Measurements from ENCODE around the gene CEP68.

The CEP68 gene

GRCh38 chr2:65071499-65072180, 15.4 kb downstream of the CEP68 start:
- Histone ChIP-seq H3K9me3 (ENCODE audit: insufficient read depth, low read length) (no peaks in the 10 kb centered on the region), H3K27me3 (ENCODE audit: low read length) (no peaks in the 10 kb centered on the region), H3K4me3 (ENCODE audit: insufficient read depth, low read length, poor library complexity, severe bottlenecking) (no peak overlapping the region), H3F3A (ENCODE audit: insufficient read depth) (0 out of 2 replicates have a peak, but pooled peaks cover 4% of the 10 kb centered on the region), H3K36me3 (ENCODE audit: low read length) (no peaks in the 10 kb centered on the region), H3K9ac (ENCODE audit: low read length) (no peak overlapping the region), H3K27ac (ENCODE audit: low read depth, low read length) (no peak overlapping the region), H3K79me2 (ENCODE audit: insufficient read depth, low read length) (no peaks in the 10 kb centered on the region), H2AFZ (ENCODE audit: low read depth, low read length, severe bottlenecking) (no peak overlapping the region), H4K20me1 (ENCODE audit: low read depth, low read length) (no peaks in the 10 kb centered on the region), H3K9me2 (replicated peaks; ENCODE audit: insufficient read depth, low read length) (no peaks in the 10 kb centered on the region), H3K4me2 (ENCODE audit: low read depth, low read length, poor library complexity, severe bottlenecking) (no peak overlapping the region)
- TF ChIP-seq CTCF (IDR thresholded peaks at IDR 0.05; ENCODE audit: insufficient read depth, low read length, poor library complexity, severe bottlenecking) = peak; percentile 26
- TF ChIP-seq EZH2phosphoT487 (conservative IDR thresholded peaks at IDR 0.05; ENCODE audit: low read length) = no peak

- no peak for TF ChIP-seq CTCF (IDR thresholded peaks at IDR 0.05; ENCODE audit: insufficient read depth, low read length, poor library complexity, severe bottlenecking)
- no peak for TF ChIP-seq EZH2phosphoT487 (conservative IDR thresholded peaks at IDR 0.05; ENCODE audit: low read length)
- H3K36me3 ChIP-seq (ENCODE audit: low read length) = no peaks in the 10 kb centered on the region
- H3K4me2 ChIP-seq (ENCODE audit: low read depth, low read length, poor library complexity, severe bottlenecking) = no peak overlapping the region
- no peak overlapping the region for H3K4me3 ChIP-seq (ENCODE audit: insufficient read depth, low read length, poor library complexity, severe bottlenecking)
- no peaks in the 10 kb centered on the region for H3K9me2 ChIP-seq (replicated peaks; ENCODE audit: insufficient read depth, low read length)
- H3F3A ChIP-seq (ENCODE audit: insufficient read depth) = 0 out of 2 replicates have a peak, but pooled peaks cover 4% of the 10 kb centered on the region
- no peak overlapping the region for H3K27ac ChIP-seq (ENCODE audit: low read depth, low read length)
- no peak overlapping the region for H3K9ac ChIP-seq (ENCODE audit: low read length)
- no peaks in the 10 kb centered on the region for H4K20me1 ChIP-seq (ENCODE audit: low read depth, low read length)
- H3K9me3 ChIP-seq (ENCODE audit: insufficient read depth, low read length) = no peaks in the 10 kb centered on the region
- H3K79me2 ChIP-seq (ENCODE audit: insufficient read depth, low read length) = no peaks in the 10 kb centered on the region
- H2AFZ ChIP-seq (ENCODE audit: low read depth, low read length, severe bottlenecking) = no peak overlapping the region
- no peaks in the 10 kb centered on the region for H3K27me3 ChIP-seq (ENCODE audit: low read length)
These were observed 16.2 kb downstream of the CEP68 start for GRCh38 chr2:65072181-65072970.

GRCh38 chr2:65073879-65074565, 17.8 kb downstream of the CEP68 start:
- no peak for TF ChIP-seq CTCF (IDR thresholded peaks at IDR 0.05; ENCODE audit: insufficient read depth, low read length, poor library complexity, severe bottlenecking)
- no peak for TF ChIP-seq EZH2phosphoT487 (conservative IDR thresholded peaks at IDR 0.05; ENCODE audit: low read length)
- no peaks in the 10 kb centered on the region for H3K9me2 ChIP-seq (replicated peaks; ENCODE audit: insufficient read depth, low read length)
- H3K27me3 ChIP-seq (ENCODE audit: low read length) = no peaks in the 10 kb centered on the region
- no peak overlapping the region for H3K4me2 ChIP-seq (ENCODE audit: low read depth, low read length, poor library complexity, severe bottlenecking)
- no peak overlapping the region for H3K4me3 ChIP-seq (ENCODE audit: insufficient read depth, low read length, poor library complexity, severe bottlenecking)
- H4K20me1 ChIP-seq (ENCODE audit: low read depth, low read length) = no peaks in the 10 kb centered on the region
- H3K9ac ChIP-seq (ENCODE audit: low read length) = no peak overlapping the region
- no peaks in the 10 kb centered on the region for H3K9me3 ChIP-seq (ENCODE audit: insufficient read depth, low read length)
- no peak overlapping the region for H3K27ac ChIP-seq (ENCODE audit: low read depth, low read length)
- H3K36me3 ChIP-seq (ENCODE audit: low read length) = no peaks in the 10 kb centered on the region
- no peaks in the 10 kb centered on the region for H3K79me2 ChIP-seq (ENCODE audit: insufficient read depth, low read length)
- H3F3A ChIP-seq (ENCODE audit: insufficient read depth) = peaks cover 4% of the 10 kb centered on the region; the same call in 1 of the 2 replicates
- no peak overlapping the region for H2AFZ ChIP-seq (ENCODE audit: low read depth, low read length, severe bottlenecking)

Data from SU-DHL-6 (cell line).